ENCODE data around the gene ABI2.

The ABI2 gene

DNA sequence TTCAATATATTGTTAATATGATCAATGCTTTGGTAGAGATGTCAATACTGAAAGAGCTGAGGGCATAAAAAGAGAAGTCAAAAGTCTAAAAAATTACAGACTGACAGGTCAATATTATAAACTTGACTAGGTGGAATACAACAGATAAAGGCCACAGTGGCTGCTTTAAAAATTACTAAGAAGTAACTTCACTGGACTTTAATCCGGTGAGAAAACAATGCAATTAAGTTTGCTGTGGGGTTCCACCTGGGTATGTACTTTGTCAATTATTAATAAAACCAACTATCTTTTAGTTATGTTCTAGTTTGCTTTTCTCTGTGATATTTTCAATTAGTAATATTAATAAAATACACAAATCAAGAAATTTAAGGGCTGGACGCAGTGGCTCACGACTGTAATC, 162.2 kb downstream of the ABI2 start:
- DNase-seq, result no peak

DNA sequence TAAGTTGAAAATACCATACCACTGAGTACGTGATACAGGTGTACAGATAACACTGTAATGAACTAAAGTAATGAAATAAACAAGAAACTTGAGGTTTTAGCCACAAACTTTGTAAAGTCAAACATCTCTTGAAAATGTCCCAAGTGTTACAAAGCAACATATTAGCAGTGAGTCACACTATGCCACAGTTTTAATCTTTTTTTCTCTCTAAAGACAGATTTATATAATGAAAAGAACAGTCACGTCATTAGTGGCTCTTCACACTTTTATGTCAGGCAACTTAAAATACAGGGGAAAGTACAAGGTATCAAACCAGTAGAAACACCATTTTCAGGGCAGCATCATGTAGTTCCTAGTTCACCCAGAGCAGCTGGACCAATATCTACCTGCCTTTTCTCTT, 164.8 kb downstream of the ABI2 start:
- no peak for DNase-seq

Data from CD4-positive, alpha-beta T cell treated with Interleukin-12 subunit alpha and Interleukin-12 subunit beta, for 1 hour (primary cell).